Measurements from ENCODE around the gene ETF1.

The ETF1 gene

GRCh38 chr5:138502521-138502920 is 40.5 kb downstream of the ETF1 start:
- TF ChIP-seq TEAD4 (IDR thresholded peaks at IDR 0.05) (no peak), CEBPB (IDR thresholded peaks at IDR 0.05) (no peak), TAF1 (IDR thresholded peaks at IDR 0.05; ENCODE audit: low read depth) (no peak), RAD21 (IDR thresholded peaks at IDR 0.05; ENCODE audit: low read depth) (no peak), MAX (IDR thresholded peaks at IDR 0.05) (no peak), FOXM1 (IDR thresholded peaks at IDR 0.05; ENCODE audit: borderline replicate concordance, low read depth) (no peak), USF1 (IDR thresholded peaks at IDR 0.05) (no peak), CREB1 (IDR thresholded peaks at IDR 0.05; ENCODE audit: low read depth) (no peak), NFIC (IDR thresholded peaks at IDR 0.05) (no peak), YY1 (IDR thresholded peaks at IDR 0.05; ENCODE audit: low read depth) (no peak), EP300 (IDR thresholded peaks at IDR 0.05; ENCODE audit: borderline replicate concordance) (no peak), TCF12 (IDR thresholded peaks at IDR 0.05; ENCODE audit: low read depth) (no peak), ZBTB7A (IDR thresholded peaks at IDR 0.05; ENCODE audit: low read depth) (no peak), EGR1 (IDR thresholded peaks at IDR 0.05) (no peak), REST (IDR thresholded peaks at IDR 0.05; ENCODE audit: low read depth) (no peak)

GRCh38 chr5:138502121-138502520 is 40.9 kb downstream of the ETF1 start:
- no peak for TF ChIP-seq YY1 (IDR thresholded peaks at IDR 0.05; ENCODE audit: low read depth)
- TF ChIP-seq EGR1 (IDR thresholded peaks at IDR 0.05), result no peak
- TF ChIP-seq NFIC (IDR thresholded peaks at IDR 0.05), result no peak
- no peak for TF ChIP-seq FOXM1 (IDR thresholded peaks at IDR 0.05; ENCODE audit: borderline replicate concordance, low read depth)
- TF ChIP-seq MAX (IDR thresholded peaks at IDR 0.05), result no peak
- TF ChIP-seq REST (IDR thresholded peaks at IDR 0.05; ENCODE audit: low read depth), result no peak
- no peak for TF ChIP-seq RAD21 (IDR thresholded peaks at IDR 0.05; ENCODE audit: low read depth)
- no peak for TF ChIP-seq CREB1 (IDR thresholded peaks at IDR 0.05; ENCODE audit: low read depth)
- no peak for TF ChIP-seq CEBPB (IDR thresholded peaks at IDR 0.05)
- no peak for TF ChIP-seq ZBTB7A (IDR thresholded peaks at IDR 0.05; ENCODE audit: low read depth)
- TF ChIP-seq USF1 (IDR thresholded peaks at IDR 0.05), result no peak
- TF ChIP-seq TCF12 (IDR thresholded peaks at IDR 0.05; ENCODE audit: low read depth), result no peak
- TF ChIP-seq EP300 (IDR thresholded peaks at IDR 0.05; ENCODE audit: borderline replicate concordance), result no peak
- TF ChIP-seq TAF1 (IDR thresholded peaks at IDR 0.05; ENCODE audit: low read depth), result no peak
- no peak for TF ChIP-seq TEAD4 (IDR thresholded peaks at IDR 0.05)

- TF ChIP-seq TAF1 (IDR thresholded peaks at IDR 0.05; ENCODE audit: low read depth), result no peak
- TF ChIP-seq MAX (IDR thresholded peaks at IDR 0.05), result no peak
- no peak for TF ChIP-seq CREB1 (IDR thresholded peaks at IDR 0.05; ENCODE audit: low read depth)
Measured at GRCh38 chr5:138498376-138498775, 44.7 kb downstream of the ETF1 start.

- TF ChIP-seq EP300 (IDR thresholded peaks at IDR 0.05; ENCODE audit: borderline replicate concordance) (no peak), CREB1 (IDR thresholded peaks at IDR 0.05; ENCODE audit: low read depth) (no peak), RAD21 (IDR thresholded peaks at IDR 0.05; ENCODE audit: low read depth) (no peak), YY1 (IDR thresholded peaks at IDR 0.05; ENCODE audit: low read depth) (no peak), USF1 (IDR thresholded peaks at IDR 0.05) (no peak), TEAD4 (IDR thresholded peaks at IDR 0.05) (no peak), FOXM1 (IDR thresholded peaks at IDR 0.05; ENCODE audit: borderline replicate concordance, low read depth) (no peak), NFIC (IDR thresholded peaks at IDR 0.05) (no peak)
Measured at GRCh38 chr5:138495351-138495750, 47.7 kb downstream of the ETF1 start.

- no peak for TF ChIP-seq TCF12 (IDR thresholded peaks at IDR 0.05; ENCODE audit: low read depth)
- no peak for TF ChIP-seq TEAD4 (IDR thresholded peaks at IDR 0.05)
- no peak for TF ChIP-seq FOXM1 (IDR thresholded peaks at IDR 0.05; ENCODE audit: borderline replicate concordance, low read depth)
- TF ChIP-seq CEBPB (IDR thresholded peaks at IDR 0.05), result no peak
- TF ChIP-seq TAF1 (IDR thresholded peaks at IDR 0.05; ENCODE audit: low read depth), result no peak
- TF ChIP-seq CREB1 (IDR thresholded peaks at IDR 0.05; ENCODE audit: low read depth), result no peak
- no peak for TF ChIP-seq MAX (IDR thresholded peaks at IDR 0.05)
- no peak for TF ChIP-seq ZBTB7A (IDR thresholded peaks at IDR 0.05; ENCODE audit: low read depth)
Measured at GRCh38 chr5:138492560-138493045, 50.4 kb downstream of the ETF1 start.
